OCI-LY1 (cell line): ENCODE data around the gene DPH1.

ENCODE experiments used
- EZH2 ChIP-seq: fragments of 200-600 bp; sonication (generic), shearing (Covaris generic); IDR thresholded peaks from 2 replicates; pipeline ENCODE4 v1.8.0; 2017; ENCODE audit warnings: borderline replicate concordance, mixed run types, mild to moderate bottlenecking, antibody characterized with exemption, low read length, moderate library complexity, mixed read lengths
- TF ChIP-seq, protein P1 (sequence below): fragments of 200-600 bp; sonication (generic), shearing (Covaris generic); IDR thresholded peaks from 2 replicates; pipeline ENCODE4 v1.5.1; 2017; ENCODE audit warnings: mild to moderate bottlenecking, antibody characterized with exemption, low read length, moderate library complexity, mixed read lengths

DNA sequence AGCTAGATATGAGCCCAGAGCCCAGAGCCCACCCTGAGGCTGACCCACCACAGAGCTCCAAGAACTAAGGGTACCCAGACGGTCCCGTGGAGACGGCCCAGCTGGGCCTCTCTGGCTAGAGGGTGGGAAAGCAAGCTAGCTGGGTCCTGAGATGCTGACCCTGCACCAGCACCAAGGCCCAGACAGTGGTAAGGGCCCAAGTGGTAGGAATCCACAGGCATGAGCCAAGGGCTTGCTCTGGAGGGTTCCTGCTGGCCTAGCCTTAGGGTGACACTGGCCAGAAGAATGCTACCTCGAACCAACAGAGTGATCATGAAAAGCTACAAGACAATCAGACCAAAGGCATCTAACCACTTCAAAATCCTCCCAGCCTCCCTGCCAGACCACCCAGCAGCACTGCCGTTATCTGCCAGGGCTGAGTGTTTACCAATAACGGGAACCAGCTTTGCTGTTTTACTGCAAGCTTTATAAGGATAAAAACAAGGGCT, 38.1 kb downstream of the DPH1 start:
- TF ChIP-seq, protein P1, sequence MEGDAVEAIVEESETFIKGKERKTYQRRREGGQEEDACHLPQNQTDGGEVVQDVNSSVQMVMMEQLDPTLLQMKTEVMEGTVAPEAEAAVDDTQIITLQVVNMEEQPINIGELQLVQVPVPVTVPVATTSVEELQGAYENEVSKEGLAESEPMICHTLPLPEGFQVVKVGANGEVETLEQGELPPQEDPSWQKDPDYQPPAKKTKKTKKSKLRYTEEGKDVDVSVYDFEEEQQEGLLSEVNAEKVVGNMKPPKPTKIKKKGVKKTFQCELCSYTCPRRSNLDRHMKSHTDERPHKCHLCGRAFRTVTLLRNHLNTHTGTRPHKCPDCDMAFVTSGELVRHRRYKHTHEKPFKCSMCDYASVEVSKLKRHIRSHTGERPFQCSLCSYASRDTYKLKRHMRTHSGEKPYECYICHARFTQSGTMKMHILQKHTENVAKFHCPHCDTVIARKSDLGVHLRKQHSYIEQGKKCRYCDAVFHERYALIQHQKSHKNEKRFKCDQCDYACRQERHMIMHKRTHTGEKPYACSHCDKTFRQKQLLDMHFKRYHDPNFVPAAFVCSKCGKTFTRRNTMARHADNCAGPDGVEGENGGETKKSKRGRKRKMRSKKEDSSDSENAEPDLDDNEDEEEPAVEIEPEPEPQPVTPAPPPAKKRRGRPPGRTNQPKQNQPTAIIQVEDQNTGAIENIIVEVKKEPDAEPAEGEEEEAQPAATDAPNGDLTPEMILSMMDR = no peak
- no peak for TF ChIP-seq EZH2
